Left renal pelvis (tissue), 4 donors: ENCODE data around the gene ALK. TPM values are rescaled to one million over a fixed set of nuclear protein-coding genes. Genes with fewer than 3 reads are reported as not detected.
"Not testable (repeated sequence)": the region's sequence is repeated elsewhere in the genome, so short reads cannot be mapped to it uniquely, and the experiment has no call there.

ENCODE experiments used
- DNase-seq, 4 donors: peaks; one replicate each; pipeline ENCODE4 v3.0.0-alpha.2; 2013; ENCODE audit warnings: low read depth in 4 of 4, low spot score in 3 of 4
- polyA plus RNA-seq, 4 donors: library from polyadenylated mRNA; unstranded; fragments of 120-200 nt; gene quantifications; one replicate each; pipeline ENCODE4 v1.2.1, GENCODE V29; 2013; ENCODE audit not compliant: insufficient read length in 4 of 4

ALK gene
- polyA plus RNA-seq, 4 donors = 0.30 to 1.4 (median 0.54) TPM

DNA sequence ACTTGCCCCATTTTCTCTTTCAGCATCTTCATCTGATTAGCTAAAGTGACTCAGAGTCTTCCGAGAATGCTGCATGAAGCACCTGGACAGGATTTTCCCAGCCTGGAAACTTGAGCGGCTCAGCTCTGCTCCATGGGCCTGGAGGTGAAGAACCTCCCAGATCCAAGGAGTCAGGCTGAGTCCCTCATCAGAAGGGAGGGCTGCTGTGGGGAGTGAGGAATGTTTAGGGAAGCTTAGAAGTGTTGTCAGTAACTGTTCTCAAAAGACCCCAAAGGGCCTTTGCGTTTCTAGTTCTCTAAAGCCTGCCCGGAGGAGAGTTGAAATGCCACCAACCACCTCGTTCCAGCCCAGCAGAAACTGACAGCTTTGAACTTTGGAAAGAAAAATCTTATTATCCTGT lies 649.1 kb downstream of the ALK start:
- no peak for DNase-seq

DNA sequence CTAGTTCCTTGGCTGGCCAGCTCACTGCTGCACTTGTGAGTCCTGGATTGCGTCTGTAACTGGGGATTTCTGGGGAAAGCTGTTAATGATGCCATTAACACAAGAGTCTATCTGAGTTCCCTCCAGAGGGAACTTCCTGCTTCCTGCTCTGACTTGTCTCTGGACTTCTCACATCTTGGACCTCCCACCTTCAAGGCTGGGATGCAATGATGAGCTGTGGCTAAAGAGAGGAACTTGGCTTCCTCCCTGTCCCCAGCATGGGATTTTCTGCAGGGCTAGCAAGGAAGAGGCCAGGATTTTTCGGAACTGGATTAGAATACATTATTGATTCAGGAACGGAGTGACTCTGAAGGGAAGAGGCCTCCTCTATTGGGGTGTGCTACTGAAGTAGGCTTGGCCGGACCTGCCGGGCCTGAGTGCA lies 650.7 kb downstream of the ALK start:
- DNase-seq = no peak

DNA sequence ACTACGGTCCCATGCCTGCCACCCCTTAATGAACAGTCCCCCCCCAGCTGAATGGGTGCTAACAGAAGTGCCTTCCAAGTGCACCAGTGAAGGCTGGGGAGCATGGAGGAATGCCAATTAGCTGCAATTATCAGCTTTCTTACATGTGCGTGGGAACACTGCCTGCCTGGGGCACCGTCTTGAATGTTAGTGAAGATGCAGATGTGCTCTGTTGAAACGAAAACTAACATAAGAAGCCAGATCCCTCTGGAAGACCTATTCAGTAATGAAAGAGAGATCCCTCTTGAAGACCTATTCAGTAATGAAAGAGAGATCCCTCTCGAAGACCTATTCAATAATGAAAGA lies 651.6 kb downstream of the ALK start:
- DNase-seq = no peak

DNA sequence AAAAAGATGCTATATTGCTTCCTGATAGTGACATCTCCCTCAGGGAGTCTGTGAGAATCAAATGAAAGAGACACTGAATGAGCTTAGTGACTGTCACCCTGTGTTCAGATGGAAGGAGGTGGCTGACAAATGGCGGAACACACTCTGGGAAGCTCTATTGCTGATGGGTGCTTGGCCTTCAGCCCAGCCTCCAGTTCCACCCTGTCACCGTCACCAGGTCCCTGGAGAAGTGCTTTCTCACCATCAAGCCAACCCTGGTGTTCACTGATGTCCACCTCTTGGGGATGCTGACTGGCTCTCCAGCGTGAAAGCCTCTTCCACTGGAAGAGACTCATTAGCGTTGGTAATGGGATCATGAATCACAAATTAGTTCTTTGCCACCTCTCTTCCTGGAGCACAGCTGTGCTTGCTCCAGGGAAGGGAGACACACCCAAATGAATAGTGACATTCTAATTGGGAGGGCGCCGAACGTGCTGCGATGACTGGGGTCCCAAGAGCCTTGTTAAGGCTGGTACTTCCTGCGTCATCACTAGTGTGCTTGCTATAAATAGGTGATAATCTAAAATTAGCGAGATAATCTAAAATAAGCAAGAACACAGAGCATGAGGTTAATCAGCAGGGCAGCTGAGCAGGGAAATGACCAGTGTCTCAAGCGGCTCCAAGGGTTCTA lies 652.2 kb downstream of the ALK start:
- DNase-seq = no peak

DNA sequence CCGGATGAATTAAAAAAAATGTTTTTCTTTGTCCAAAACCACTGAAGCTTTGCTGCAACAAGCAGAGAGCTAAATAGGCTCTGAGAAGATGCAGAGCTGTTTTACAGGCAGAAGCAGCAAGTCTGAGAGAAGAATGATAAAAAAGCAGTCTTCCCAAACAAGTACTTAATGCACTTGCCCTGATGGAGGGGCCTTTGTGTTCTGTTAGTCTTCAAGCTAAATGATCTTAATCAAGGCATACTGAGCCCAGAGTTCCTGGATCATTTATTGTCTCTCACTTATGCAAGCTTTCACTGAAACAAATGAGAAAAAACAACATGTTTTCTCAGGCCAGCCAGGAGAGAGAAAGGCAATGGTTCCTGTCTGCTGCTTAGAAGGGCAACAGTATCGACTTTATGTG lies 653.7 kb downstream of the ALK start:
- no peak for DNase-seq

DNA sequence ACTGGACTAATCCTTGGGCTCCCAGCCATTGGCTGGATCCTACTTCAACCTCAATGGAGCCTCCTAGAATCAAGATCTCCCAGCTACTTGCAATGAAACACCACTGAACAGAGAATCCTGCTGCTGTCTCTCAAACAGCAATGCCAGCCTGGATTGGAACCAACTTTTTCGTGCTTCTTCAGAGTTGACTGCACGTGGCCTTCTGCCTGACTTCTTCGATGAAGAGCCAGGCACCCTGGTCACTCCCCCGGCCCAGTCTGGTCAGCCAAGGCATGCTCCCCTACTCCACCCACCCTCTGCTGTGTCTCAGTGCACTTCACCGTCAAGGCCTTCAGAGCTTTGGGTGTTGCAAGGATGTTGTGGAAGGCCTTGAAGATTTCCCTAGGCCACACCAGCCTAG lies 657.5 kb downstream of the ALK start:
- no peak for DNase-seq

DNA sequence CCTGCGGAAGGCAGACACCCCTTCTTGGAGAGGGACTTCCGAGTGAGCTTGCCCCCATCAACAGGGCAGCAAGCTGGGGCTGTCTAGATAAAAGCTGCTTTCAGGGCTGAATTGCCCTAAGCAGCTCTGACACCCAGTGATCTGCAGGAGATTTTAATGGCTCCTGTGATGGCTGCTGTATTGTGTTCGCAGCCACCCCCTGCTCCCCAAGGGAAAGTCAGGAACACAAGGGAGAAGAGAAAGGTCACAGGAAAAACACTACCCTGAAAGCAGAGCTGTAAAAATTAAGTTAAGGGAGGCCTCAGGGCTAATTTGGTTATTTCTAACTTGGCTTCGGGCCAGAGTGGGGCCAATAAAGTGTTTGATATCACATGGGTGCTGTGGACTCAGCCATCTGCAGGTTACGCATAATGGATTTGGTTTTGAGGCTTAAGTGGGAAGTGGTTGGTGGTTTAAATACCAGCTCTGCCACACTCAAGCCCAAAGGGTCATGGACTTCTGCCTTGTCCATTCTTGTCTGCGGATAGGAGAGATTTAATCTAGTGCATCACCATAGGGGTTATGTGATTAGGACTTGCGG lies 658.6 kb downstream of the ALK start:
- DNase-seq = no peak

DNA sequence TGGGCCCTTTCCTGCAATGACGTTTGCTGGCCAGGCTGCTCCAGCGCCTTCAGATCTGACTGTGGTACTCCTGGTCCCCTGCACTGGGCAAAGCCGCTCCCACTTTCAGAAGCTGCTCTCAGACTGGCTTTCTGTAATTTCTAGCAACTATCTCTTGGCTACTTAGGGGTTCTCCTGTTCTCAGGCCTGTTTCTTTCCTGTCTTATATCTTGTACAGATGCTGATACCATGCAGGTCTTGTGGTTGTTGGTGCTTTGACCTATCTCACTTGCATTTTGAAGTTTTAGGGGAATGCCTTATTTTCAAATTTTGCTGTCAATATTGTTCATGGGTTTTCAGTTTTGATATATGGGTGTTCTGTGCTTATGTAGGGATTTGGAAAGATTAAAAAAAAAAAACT lies 660.4 kb downstream of the ALK start:
- no peak for DNase-seq

DNA sequence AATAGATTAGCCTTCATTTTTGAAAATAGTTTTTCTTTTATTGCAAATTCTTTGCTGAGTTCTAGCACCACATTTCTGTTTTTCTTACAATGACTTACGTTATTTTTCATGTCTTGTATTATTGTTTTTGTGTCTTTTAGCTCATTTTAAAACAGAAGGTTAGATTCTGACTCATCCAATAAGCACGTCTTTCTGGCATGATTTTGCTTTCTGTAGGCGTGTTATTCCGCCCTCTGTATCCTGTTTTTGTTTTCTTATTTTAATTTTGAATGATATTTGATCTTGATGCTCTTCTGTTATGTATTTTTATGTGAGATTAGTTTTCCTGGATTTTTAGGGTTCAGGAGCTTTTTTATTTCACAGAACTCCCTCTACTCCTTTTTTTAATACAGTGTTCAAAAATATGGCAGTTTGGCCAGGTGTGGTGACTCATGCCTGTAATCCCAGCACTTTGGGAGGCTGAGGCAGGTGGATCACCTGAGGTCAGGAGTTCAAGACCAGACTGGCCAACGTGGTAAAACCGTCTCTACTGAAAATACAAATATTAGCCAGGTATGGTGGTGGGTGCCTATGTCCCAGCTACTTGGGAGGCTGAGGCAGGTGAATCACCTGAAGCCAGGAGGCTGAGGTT lies 661.1 kb downstream of the ALK start:
- DNase-seq = no peak

DNA sequence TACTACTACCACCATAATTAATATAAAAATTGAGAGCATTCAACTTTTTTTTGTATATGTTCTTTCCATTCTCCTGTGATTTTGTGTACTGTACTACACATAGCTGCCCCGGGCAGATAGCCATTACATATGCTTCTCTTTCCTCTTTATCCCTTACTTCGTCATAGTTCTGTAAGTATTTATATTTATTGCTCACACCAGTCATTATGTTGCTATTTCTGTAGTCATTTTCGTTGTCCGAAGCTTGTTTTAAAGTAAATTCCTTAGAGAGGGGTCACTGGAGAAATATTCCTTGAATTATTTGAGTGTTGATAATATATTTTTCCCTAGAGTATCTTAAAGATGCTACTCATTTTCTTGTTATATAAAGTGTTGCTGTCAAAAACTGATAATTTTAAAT lies 662.2 kb downstream of the ALK start:
- no peak for DNase-seq

DNA sequence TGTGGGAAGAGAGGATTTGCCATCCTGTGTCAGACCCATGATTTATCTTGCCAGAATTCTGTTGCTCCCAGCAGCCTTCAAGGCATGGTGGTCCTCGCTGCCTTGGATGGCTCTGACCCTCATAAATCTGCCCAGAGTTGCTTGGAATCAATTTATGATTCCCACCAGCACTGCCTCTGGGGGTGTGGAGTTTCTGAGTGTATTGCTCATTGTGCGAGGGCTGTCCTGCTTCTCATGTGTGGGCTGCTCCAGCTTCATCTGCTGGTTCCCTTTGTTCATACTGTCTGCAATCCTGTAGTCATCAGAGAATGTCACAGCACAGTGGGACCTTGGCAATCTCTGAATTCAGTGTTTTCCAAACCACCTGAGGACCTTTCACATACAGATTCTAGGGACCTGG lies 666.4 kb downstream of the ALK start:
- DNase-seq = no peak

DNA sequence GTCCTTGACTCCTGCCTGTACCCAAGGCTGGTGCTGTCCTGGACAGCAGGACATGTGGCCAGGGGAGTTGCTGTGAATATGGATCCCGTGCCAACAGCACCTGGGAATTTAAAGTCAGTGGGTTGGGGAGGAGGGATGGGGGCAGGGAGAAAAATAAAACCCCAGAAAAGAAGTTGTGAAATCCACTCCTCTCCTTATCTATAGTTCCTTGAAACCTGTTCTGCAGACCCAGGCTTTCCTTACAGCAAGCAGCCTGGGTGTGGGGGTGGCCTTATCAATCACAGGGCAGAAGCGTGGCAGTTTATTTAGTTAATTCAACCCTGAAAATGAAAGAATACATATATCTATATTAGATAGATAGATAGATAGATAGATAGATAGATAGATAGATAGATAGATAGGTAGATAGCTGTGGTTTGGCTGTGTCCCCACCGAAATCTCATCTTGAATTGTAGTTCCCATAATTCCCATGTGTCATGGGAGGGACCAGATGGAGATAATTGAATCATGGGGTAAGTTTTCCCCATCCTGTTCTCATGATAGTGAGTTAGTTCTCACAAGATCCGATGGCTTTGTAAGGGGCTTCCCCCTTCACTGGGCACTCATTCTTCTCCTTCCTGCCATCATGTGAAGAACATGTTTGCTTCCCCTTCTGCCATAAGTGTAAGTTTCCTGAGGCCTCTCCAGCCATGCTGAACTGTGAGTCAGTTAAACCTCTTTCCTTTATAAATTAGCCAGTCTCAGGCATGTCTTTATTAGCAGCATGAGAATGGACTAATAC lies 667.7 kb downstream of the ALK start:
- DNase-seq = not testable (repeated sequence)

DNA sequence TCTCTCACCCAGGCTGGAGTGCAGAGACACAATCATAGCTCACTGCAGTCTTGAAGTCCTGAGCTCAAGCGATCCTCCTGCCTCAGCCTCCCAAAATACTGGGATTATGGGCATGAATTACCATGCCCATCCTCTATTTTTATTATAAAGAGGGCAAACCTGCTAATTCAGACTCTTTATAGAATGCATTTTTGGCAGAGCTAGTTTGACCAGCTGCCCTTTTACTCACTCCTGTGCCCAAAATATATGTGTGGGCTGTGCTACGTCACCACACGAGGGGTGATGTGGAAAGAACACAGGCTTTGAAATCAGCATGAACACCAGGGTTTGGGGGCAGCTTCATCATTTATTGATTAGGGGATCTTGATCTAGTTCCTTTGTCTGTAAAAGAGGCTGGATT lies 668.4 kb downstream of the ALK start:
- no peak for DNase-seq

DNA sequence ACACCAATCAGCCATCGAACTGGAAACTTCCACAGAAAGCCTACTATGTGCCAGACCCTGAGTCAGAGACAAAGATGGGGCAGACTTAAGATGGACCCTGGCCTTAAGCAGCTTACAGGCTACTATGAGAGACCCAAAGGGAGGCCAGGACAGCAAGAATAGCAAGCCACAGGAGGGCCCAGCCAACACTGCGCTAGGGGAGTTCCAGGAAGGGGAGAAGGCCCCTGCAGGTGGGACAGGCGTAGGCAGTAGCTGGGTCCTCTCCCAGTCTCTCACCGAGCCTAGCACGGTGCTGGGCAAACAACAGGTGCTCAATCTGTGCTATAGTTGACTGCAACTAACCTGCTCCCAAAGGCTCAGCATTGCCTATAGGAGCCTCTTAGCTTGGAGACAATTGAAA lies 670.0 kb downstream of the ALK start:
- no peak for DNase-seq

DNA sequence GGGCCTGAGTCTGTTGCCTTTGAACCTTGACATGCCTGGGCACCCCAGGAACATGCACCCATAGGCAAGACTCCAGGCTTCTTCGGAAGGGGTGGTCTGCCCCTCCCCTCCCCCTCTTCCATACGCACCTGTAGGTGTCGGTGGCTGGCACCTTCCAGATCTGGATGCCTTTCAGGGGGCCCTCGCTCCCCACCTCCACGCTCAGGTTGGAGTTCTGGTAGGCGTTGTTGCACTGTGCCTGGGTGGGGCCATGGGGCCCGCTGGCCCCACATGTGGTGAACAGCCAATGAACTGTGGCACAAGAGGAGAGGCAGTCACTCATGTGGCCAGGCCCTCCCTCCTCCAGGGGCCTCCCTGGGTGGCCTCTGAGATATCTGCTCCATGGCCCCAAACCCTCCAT lies 670.4 kb downstream of the ALK start:
- DNase-seq = no peak

DNA sequence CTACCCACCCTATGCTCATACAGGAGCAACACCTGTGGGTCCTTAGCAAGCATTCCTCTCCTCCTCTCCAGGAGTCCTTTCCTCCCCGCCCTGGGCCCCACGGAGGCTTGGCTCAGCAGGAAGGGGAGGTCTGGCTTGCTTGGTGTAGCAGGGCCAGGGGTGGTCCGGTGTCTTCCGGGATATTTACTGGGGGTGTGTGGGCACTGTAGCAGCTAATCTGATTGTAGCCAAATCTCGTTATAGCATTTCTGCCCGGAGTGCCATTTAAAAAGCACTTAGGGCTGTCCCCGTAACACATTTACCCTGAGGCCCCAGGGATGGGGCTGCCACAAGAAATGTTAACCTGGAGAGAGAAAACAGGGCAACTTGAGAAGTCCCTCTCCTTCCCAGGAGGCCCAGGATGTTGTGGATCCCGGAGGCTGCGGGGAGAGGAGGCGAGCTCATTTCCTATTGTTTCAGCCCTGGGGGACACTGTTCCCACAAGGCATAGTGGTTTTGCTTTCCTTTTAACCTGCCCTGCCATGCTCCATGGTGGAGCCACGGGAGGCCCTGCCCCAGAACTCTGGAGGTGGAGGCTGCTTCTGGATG lies 671.6 kb downstream of the ALK start:
- no peak for DNase-seq

DNA sequence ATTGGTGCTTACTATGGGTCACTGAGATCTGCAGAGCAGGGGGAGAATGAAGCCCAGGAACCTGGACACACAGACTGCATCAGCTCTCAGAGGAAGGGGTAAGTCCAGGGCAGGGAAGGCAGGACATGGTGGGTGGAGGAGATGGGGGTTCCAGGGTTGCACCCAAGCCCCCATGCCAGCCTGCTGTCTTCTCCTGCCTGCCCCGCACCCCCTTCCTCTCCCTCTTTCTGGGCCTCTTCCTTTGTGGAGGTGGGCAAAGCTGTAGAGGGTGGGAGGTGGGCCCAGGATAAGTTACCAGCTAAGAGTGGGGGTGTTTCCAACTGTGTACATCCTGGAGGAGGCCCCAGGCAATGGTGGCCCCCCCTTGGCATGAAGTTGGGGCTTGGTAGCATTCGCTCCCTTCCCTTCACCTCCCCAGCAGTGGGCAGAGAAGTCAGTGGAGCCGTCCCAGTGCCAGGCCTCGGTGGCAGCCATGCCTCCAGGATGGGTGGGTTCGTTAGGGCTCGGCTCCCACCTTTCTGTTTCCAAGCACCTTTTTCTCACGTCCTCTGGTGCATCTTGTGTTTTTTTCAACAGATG lies 674.0 kb downstream of the ALK start:
- no peak for DNase-seq

DNA sequence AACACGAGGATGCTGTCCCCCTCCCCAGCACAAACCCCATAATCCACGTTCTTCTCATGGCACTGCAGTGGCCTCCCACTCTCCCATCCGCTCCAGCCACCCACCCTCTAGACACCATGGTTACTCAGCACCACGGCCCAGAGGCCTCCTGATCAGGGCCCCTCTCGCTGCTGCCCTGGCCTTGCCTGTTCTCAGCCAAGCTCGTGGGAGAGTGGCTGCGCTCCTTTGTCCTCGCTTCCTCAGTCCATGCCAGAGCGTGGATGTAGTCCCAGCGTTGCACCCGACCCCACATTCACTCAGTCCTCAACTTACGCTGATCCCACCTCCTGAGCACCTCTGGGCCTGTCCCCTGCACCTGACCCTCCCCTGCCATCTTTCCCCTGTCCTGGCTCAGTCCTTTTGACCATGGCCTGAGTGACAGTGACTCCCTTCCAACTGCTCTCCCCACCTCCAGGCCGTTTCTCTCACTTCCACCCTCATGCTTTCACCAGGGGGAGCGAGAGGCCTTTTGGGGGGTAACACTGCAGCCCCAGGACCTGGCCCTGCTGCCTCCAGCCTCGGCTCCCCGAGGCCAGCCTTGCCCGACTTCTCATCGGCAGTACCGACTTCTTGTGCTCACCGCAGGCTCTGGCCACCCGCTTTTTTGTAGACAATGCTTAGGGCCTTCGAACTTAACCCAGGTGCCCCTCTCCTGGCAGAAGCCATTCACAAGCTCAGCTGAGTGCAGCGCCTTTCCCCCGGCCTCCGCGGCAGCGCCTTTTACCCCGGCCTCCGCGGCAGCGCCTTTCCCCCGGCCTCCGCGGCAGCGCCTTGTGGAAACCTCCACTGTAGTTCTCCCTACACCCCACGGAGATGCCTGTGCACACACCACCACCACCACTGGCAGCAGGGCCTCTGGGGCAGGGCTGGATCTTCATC lies 674.7 kb downstream of the ALK start:
- DNase-seq = no peak

DNA sequence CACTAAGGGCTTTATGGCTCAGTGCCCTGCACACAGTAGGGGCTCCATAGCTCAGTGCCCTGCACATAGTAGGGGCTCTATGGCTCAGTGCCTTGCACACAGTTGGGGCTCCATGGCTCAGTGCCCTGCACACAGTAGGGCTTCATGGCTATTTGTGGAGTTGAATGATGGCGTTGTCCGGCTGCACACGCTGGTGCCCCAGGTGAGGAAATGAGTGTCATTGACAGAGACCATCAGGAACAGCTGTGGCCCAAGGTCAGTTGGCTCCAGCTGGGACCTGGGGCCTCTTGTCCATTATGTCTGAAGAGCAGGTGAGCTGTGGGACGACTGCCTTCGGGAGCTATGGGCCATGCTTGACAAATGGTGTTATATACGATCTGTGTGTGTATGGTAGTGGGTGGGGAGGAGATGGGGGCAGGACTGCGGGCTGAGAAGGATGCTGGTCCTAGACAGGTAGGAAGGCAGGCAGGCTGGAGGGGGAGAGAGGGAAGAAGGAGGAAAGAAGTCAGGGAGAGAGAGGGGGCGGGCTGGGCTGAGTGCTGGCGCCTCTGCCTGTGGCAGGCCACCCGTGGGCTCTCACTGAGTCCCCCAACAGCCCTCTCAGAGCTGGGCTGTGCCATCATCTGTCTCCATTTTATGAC lies 675.5 kb downstream of the ALK start:
- no peak for DNase-seq
